ENCODE measurements around the gene TEX44. TPM values are rescaled to one million over a fixed set of nuclear protein-coding genes. Genes with fewer than 3 reads are reported as not detected.

TEX44 gene
- total and polyA plus RNA-seq, 2 of the 13 experiments (the other 11 are each of a cell fraction or from before 2014, with no cell fraction given): not detected

DNA sequence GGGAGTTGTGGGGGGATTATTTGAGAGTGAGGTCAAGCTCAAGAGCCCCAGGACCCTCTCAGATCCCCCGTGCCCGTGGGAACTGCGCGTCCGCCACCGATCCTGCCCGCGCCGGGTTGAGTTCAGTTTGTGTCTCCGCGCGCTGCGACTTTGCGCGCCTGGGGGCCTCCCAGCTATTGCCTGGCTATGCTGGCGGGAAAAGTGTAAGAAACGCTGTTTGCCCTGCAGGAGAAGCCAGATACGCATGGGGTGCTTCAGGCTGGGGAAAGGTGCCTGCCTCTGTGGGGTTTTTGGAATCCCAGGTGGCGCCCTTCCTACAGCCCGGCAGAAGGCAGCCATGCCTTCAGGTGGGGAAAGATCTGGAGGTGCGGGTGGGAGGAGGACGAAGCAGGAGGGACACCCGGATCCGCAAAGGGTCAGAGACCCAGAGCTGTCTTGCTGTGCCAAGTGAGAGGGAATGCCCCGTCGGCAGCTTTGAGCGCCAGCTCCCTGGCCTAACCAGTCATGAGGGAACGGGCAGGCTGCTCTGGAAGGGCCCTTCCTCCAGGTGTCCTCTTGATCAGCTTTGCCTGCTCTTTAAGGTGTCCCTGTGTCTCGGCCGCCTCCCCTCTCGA lies 22.5 kb downstream of the TEX44 start:
- POLR2A ChIA-PET: interaction anchor here (1.0 kb wide), 1 partner anchor 99 kb away, joined by 3 read pairs; no protein-coding TSS in a partner anchor
- Histone ChIP-seq H4K20me1 (ENCODE audit: insufficient read depth, low read length) (no peaks in the 10 kb centered on the region), H3K4me1 (ENCODE audit: insufficient read depth, low read length) (peaks cover 65% of the 10 kb centered on the region), H3K4me3 (replicated peaks in 1 of 3; ENCODE audit: insufficient read depth in 1 of 3, low read depth in 2 of 3, low read length in 3 of 3) (no peak overlapping the region), H3K9me3 (ENCODE audit: low read length) (no peaks in the 10 kb centered on the region), H3K9ac (ENCODE audit: insufficient read depth, low read depth, low read length) (no peak overlapping the region), H2AFZ (ENCODE audit: low read length) (no peak overlapping the region), H3K27ac (ENCODE audit: extremely low read length, insufficient read depth, low read length) (no peak overlapping the region), H3K36me3 (replicated peaks in 1 of 2; ENCODE audit: control insufficient read depth in 1 of 2, insufficient read depth in 2 of 2, low read length in 2 of 2) (no peaks in the 10 kb centered on the region), H3K79me2 (ENCODE audit: insufficient read depth, low read length) (no peaks in the 10 kb centered on the region), H3K27me3 (ENCODE audit: control insufficient read depth in 1 of 2, insufficient read depth in 2 of 2, low read length in 2 of 2) (peaks cover 0 to 7% of the 10 kb centered on the region in 2 experiments; a peak in 3 of 5 replicates), H3K4me2 (ENCODE audit: low read depth, low read length) (no peak overlapping the region)
- no peak for TF ChIP-seq BRD4 (CRISPR knock-in tag; IDR thresholded peaks at IDR 0.05)
- TF ChIP-seq ZNF468 (CRISPR knock-in tag; IDR thresholded peaks at IDR 0.05): 0 out of 2 replicates have a peak, but pooled peaks have one; percentile 17
- no peak for TF ChIP-seq ZBTB21 (CRISPR knock-in tag; IDR thresholded peaks at IDR 0.05)
- TF ChIP-seq, protein P1, sequence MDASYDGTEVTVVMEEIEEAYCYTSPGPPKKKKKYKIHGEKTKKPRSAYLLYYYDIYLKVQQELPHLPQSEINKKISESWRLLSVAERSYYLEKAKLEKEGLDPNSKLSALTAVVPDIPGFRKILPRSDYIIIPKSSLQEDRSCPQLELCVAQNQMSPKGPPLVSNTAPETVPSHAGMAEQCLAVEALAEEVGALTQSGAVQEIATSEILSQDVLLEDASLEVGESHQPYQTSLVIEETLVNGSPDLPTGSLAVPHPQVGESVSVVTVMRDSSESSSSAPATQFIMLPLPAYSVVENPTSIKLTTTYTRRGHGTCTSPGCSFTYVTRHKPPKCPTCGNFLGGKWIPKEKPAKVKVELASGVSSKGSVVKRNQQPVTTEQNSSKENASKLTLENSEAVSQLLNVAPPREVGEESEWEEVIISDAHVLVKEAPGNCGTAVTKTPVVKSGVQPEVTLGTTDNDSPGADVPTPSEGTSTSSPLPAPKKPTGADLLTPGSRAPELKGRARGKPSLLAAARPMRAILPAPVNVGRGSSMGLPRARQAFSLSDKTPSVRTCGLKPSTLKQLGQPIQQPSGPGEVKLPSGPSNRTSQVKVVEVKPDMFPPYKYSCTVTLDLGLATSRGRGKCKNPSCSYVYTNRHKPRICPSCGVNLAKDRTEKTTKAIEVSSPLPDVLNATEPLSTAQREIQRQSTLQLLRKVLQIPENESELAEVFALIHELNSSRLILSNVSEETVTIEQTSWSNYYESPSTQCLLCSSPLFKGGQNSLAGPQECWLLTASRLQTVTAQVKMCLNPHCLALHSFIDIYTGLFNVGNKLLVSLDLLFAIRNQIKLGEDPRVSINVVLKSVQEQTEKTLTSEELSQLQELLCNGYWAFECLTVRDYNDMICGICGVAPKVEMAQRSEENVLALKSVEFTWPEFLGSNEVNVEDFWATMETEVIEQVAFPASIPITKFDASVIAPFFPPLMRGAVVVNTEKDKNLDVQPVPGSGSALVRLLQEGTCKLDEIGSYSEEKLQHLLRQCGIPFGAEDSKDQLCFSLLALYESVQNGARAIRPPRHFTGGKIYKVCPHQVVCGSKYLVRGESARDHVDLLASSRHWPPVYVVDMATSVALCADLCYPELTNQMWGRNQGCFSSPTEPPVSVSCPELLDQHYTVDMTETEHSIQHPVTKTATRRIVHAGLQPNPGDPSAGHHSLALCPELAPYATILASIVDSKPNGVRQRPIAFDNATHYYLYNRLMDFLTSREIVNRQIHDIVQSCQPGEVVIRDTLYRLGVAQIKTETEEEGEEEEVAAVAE (CRISPR knock-in tag; IDR thresholded peaks at IDR 0.05; ENCODE audit: borderline replicate concordance): no peak
- TF ChIP-seq, protein P2, sequence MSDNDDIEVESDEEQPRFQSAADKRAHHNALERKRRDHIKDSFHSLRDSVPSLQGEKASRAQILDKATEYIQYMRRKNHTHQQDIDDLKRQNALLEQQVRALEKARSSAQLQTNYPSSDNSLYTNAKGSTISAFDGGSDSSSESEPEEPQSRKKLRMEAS (IDR thresholded peaks at IDR 0.05): no peak
- peak; percentile 76 for TF ChIP-seq PTBP1 (IDR thresholded peaks at IDR 0.05; ENCODE audit: low read depth, low read length, poor library complexity, severe bottlenecking)
- peak; percentile 6 for TF ChIP-seq PRPF4 (IDR thresholded peaks at IDR 0.05; ENCODE audit: low read depth, low read length, poor library complexity, severe bottlenecking)
- no peak for FAIRE-seq
- in situ Hi-C loops (cut with HindIII; ENCODE audit: extremely low pct_ligation_motif_present, low pct_unique_long_range_greater_than_20kb) (no loop called here), intact Hi-C loops (cut with micrococcal nuclease; ENCODE audit: unreplicated experiment) (no loop called here)
- BruUV-seq (replicated peaks): no TSS peak
- ATAC-seq: no peak
- CTCF ChIA-PET (ENCODE audit: low intra/inter-chr PET ratio, low total read pairs): interaction anchor here (3.7 kb wide), 1 partner anchor 58 kb away, joined by 39 read pairs; no protein-coding TSS in a partner anchor
- no peak for DNase-seq (ENCODE audit: low spot score)
- WGBS (ENCODE audit: low lambda C conversion rate): 91% methylated on average over 30 of the region's 31 CpGs
